Measurements from ENCODE around the gene ENOX1.

Gene ENOX1

DNA sequence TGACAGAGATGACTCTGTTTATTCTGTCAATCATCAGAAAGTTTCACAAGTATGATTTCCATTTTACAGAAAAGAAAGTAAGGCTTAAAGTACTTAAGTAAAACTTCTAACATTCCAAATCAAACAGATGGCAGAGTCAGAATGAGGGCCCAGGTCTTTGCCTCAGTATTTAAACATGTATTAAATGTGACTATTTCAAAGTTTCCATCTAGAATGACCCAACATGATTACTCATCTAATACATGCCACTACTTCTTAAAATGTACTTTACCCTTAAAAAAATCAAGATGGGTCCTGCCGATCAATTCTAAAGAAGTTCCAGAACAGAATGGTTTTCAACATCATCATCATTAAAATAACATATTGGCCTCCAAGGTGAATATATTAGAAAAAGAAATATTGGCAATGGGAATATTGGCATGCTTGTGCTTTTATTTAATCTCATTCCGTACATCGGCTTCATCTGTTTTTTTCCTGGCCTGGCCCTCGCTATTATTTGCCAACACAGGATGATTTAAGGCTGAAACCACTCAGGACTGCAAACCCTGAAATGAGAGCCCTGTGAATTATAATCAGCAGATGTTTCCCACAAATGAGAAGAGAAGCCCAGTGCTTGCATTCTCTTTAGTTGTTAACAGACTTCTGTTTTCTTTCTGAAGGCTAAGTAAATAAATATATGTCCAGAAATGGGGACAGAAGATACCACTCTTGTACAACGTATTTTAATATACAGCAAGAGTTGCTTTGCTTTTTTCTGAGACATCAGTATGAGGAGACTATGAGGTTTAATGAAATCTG, 423.4 kb downstream of the ENOX1 start:
- H3K18ac ChIP-seq (ENCODE audit: low read length) = no peak overlapping the region
- no peaks in the 10 kb centered on the region for H3K4me1 ChIP-seq (ENCODE audit: control insufficient read depth, low read depth, low read length)
- H2AK5ac ChIP-seq (ENCODE audit: low read length) = no peak overlapping the region
- no peaks in the 10 kb centered on the region for H3K79me2 ChIP-seq (ENCODE audit: control insufficient read depth, insufficient read depth, low read length)
- H3K79me1 ChIP-seq (ENCODE audit: low read length) = no peaks in the 10 kb centered on the region
- H3K56ac ChIP-seq (ENCODE audit: low read length) = no peak overlapping the region
- H2BK120ac ChIP-seq (ENCODE audit: low read depth, low read length) = no peak overlapping the region
- no peak overlapping the region for H3K9ac ChIP-seq (ENCODE audit: low read length)
- no peak for DNase-seq
- H3K36me3 ChIP-seq (ENCODE audit: control insufficient read depth, insufficient read depth, low read length) = no peaks in the 10 kb centered on the region
- H3K27me3 ChIP-seq (ENCODE audit: insufficient read depth, low read length, poor library complexity) = no peaks in the 10 kb centered on the region
- no peak overlapping the region for H3K23ac ChIP-seq (ENCODE audit: low read length)
- no peak overlapping the region for H3K4me3 ChIP-seq (ENCODE audit: low read length)
- no peak overlapping the region for H4K5ac ChIP-seq (ENCODE audit: low read length)
- H3K27ac ChIP-seq (ENCODE audit: low read depth, low read length) = no peak overlapping the region
- H3K4ac ChIP-seq (ENCODE audit: low read depth, low read length) = no peak overlapping the region
- no peak overlapping the region for H3K4me2 ChIP-seq (ENCODE audit: low read length)
- no peak overlapping the region for H4K8ac ChIP-seq (ENCODE audit: low read depth, low read length)
- WGBS (ENCODE audit: extremely low coverage, insufficient coverage, low lambda C conversion rate) = no CpG with 5 or more reads among the region's 5 CpGs
- H2BK15ac ChIP-seq (replicated peaks; ENCODE audit: low read depth) = no peak overlapping the region
- no peak overlapping the region for H2BK5ac ChIP-seq (ENCODE audit: low read length)

DNA sequence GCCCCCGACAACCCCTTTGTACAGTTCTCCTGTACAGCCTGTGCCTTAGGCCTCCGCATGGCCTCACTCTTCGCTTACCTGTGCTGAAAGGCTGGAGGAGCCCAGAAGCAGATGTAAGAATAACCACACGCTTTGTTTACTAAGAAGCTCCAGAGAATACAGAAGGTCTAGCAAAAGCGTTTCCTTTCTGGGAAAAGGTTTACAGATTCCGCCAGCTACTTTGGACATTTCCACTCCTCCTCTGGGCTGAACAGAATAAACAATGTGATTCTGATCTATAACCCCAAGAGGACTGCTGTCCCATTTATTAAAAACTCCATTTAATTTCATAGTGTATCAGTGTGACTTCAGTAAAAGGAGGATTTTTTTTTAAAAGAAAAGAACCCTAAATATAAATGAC, 424.2 kb downstream of the ENOX1 start:
- Histone ChIP-seq H4K8ac (ENCODE audit: low read depth, low read length) (no peak overlapping the region), H3K27ac (ENCODE audit: low read depth, low read length) (no peak overlapping the region), H3K4me2 (ENCODE audit: low read length) (no peak overlapping the region), H4K5ac (ENCODE audit: low read length) (no peak overlapping the region), H2BK120ac (ENCODE audit: low read depth, low read length) (no peak overlapping the region), H3K4ac (ENCODE audit: low read depth, low read length) (no peak overlapping the region), H3K27me3 (ENCODE audit: insufficient read depth, low read length, poor library complexity) (no peaks in the 10 kb centered on the region), H3K79me2 (ENCODE audit: control insufficient read depth, insufficient read depth, low read length) (no peaks in the 10 kb centered on the region), H3K4me1 (ENCODE audit: control insufficient read depth, low read depth, low read length) (no peaks in the 10 kb centered on the region), H3K18ac (ENCODE audit: low read length) (no peak overlapping the region), H2BK5ac (ENCODE audit: low read length) (no peak overlapping the region), H3K79me1 (ENCODE audit: low read length) (no peaks in the 10 kb centered on the region), H3K4me3 (ENCODE audit: low read length) (no peak overlapping the region), H3K23ac (ENCODE audit: low read length) (no peak overlapping the region), H2BK15ac (replicated peaks; ENCODE audit: low read depth) (no peak overlapping the region), H3K9ac (ENCODE audit: low read length) (no peak overlapping the region), H3K36me3 (ENCODE audit: control insufficient read depth, insufficient read depth, low read length) (no peaks in the 10 kb centered on the region), H2AK5ac (ENCODE audit: low read length) (no peak overlapping the region), H3K56ac (ENCODE audit: low read length) (no peak overlapping the region)
- no peak for DNase-seq
- no CpG with 5 or more reads among the region's 6 CpGs for WGBS (ENCODE audit: extremely low coverage, insufficient coverage, low lambda C conversion rate)

DNA sequence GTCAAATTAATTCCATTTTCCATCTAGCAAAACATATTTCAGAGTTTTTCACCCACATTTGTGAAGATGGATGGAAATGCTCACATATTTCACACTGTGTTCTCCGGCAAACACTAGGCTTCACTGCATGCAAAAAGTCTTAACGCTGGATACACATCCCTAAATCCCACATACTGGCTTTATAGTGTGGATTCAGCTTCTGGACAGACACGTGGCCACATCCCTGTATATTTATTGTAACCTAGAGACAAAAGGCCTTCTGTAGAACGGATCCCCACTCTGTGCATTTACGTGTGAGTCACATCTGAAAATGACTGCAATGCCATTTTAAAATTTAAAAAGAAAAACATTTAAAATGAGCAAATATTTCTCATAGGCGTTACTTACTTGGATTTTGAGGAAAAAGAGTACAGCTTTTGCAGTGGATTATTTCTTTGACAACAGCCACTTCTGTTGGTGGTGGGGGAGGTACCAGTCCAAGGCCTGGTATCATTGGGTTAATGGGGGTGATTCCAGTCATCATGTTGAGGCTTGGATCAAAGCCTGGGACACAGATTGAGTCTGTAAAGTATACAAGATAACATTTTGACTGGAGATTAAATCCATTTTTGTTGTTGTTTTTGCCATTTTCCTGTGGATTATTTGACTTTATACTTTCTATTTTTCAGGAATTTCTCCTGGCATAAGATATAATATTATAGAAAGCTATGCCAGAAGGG, 425.7 kb downstream of the ENOX1 start:
- no peaks in the 10 kb centered on the region for H3K36me3 ChIP-seq (ENCODE audit: control insufficient read depth, insufficient read depth, low read length)
- WGBS (ENCODE audit: extremely low coverage, insufficient coverage, low lambda C conversion rate) = no CpG with 5 or more reads among the region's 6 CpGs

GRCh38 chr13:43360171-43360570, 426.6 kb downstream of the ENOX1 start:
- WGBS (ENCODE audit: extremely low coverage, insufficient coverage, low lambda C conversion rate) = no CpG with 5 or more reads among the region's 6 CpGs
- no peaks in the 10 kb centered on the region for H3K79me2 ChIP-seq (ENCODE audit: control insufficient read depth, insufficient read depth, low read length)
- H3K4ac ChIP-seq (ENCODE audit: low read depth, low read length) = no peak overlapping the region
- no peak overlapping the region for H3K27ac ChIP-seq (ENCODE audit: low read depth, low read length)
- no peak overlapping the region for H4K5ac ChIP-seq (ENCODE audit: low read length)
- no peak overlapping the region for H2BK120ac ChIP-seq (ENCODE audit: low read depth, low read length)
- no peak overlapping the region for H3K56ac ChIP-seq (ENCODE audit: low read length)
- no peaks in the 10 kb centered on the region for H3K79me1 ChIP-seq (ENCODE audit: low read length)
- no peaks in the 10 kb centered on the region for H3K27me3 ChIP-seq (ENCODE audit: insufficient read depth, low read length, poor library complexity)
- no peak overlapping the region for H4K8ac ChIP-seq (ENCODE audit: low read depth, low read length)
- H2BK15ac ChIP-seq (replicated peaks; ENCODE audit: low read depth) = no peak overlapping the region
- no peak overlapping the region for H2AK5ac ChIP-seq (ENCODE audit: low read length)
- H3K4me3 ChIP-seq (ENCODE audit: low read length) = no peak overlapping the region
- H3K36me3 ChIP-seq (ENCODE audit: control insufficient read depth, insufficient read depth, low read length) = no peaks in the 10 kb centered on the region
- no peak for DNase-seq
- H3K4me1 ChIP-seq (ENCODE audit: control insufficient read depth, low read depth, low read length) = peaks cover 2% of the 10 kb centered on the region
- H3K4me2 ChIP-seq (ENCODE audit: low read length) = no peak overlapping the region
- H3K23ac ChIP-seq (ENCODE audit: low read length) = no peak overlapping the region
- H3K9ac ChIP-seq (ENCODE audit: low read length) = no peak overlapping the region
- no peak overlapping the region for H3K18ac ChIP-seq (ENCODE audit: low read length)
- no peak overlapping the region for H2BK5ac ChIP-seq (ENCODE audit: low read length)

More for the DNA sequence above, 425.7 kb downstream of the ENOX1 start:
- H3K18ac ChIP-seq (ENCODE audit: low read length) = no peak overlapping the region
- no peaks in the 10 kb centered on the region for H3K79me2 ChIP-seq (ENCODE audit: control insufficient read depth, insufficient read depth, low read length)
- H2AK5ac ChIP-seq (ENCODE audit: low read length) = no peak overlapping the region
- DNase-seq = no peak
- no peaks in the 10 kb centered on the region for H3K79me1 ChIP-seq (ENCODE audit: low read length)
- H2BK120ac ChIP-seq (ENCODE audit: low read depth, low read length) = no peak overlapping the region
- H3K27me3 ChIP-seq (ENCODE audit: insufficient read depth, low read length, poor library complexity) = no peaks in the 10 kb centered on the region
- no peak overlapping the region for H3K4me2 ChIP-seq (ENCODE audit: low read length)
- no peak overlapping the region for H2BK5ac ChIP-seq (ENCODE audit: low read length)
- H3K56ac ChIP-seq (ENCODE audit: low read length) = no peak overlapping the region
- no peak overlapping the region for H3K9ac ChIP-seq (ENCODE audit: low read length)
- no peak overlapping the region for H4K8ac ChIP-seq (ENCODE audit: low read depth, low read length)
- no peak overlapping the region for H4K5ac ChIP-seq (ENCODE audit: low read length)
- H3K4ac ChIP-seq (ENCODE audit: low read depth, low read length) = no peak overlapping the region
- no peak overlapping the region for H3K4me3 ChIP-seq (ENCODE audit: low read length)
- no peak overlapping the region for H3K27ac ChIP-seq (ENCODE audit: low read depth, low read length)
- H3K23ac ChIP-seq (ENCODE audit: low read length) = no peak overlapping the region
- H2BK15ac ChIP-seq (replicated peaks; ENCODE audit: low read depth) = no peak overlapping the region
- peaks cover 2% of the 10 kb centered on the region for H3K4me1 ChIP-seq (ENCODE audit: control insufficient read depth, low read depth, low read length)

DNA sequence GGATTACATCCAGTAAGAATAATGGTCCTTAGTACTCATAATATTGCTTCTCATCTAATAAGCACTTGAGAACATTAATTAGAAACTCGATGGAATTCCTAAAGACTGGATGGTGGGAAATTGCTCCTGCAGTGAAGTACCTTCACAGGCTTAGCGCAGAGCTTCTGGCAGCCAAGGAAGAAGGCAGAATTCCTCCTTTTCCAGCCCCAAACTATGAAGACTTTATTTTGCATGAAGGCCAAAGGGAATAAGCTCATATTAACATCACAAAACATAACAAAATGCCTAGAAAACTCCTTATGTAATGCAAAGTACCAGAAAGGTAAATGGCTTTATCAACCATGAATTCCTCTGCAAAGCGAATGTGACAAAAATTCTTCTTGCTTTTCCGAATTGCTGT, 427.2 kb downstream of the ENOX1 start:
- H3K27me3 ChIP-seq (ENCODE audit: insufficient read depth, low read length, poor library complexity) = no peaks in the 10 kb centered on the region
- H3K79me2 ChIP-seq (ENCODE audit: control insufficient read depth, insufficient read depth, low read length) = no peaks in the 10 kb centered on the region
- H3K56ac ChIP-seq (ENCODE audit: low read length) = no peak overlapping the region
- no peak overlapping the region for H3K4me3 ChIP-seq (ENCODE audit: low read length)
- no peak overlapping the region for H3K27ac ChIP-seq (ENCODE audit: low read depth, low read length)
- no peak overlapping the region for H3K18ac ChIP-seq (ENCODE audit: low read length)
- peaks cover 2% of the 10 kb centered on the region for H3K4me1 ChIP-seq (ENCODE audit: control insufficient read depth, low read depth, low read length)
- no peak overlapping the region for H4K8ac ChIP-seq (ENCODE audit: low read depth, low read length)
- H4K5ac ChIP-seq (ENCODE audit: low read length) = no peak overlapping the region
- H3K4me2 ChIP-seq (ENCODE audit: low read length) = no peak overlapping the region
- H3K9ac ChIP-seq (ENCODE audit: low read length) = no peak overlapping the region
- H2BK120ac ChIP-seq (ENCODE audit: low read depth, low read length) = no peak overlapping the region
- H3K79me1 ChIP-seq (ENCODE audit: low read length) = no peaks in the 10 kb centered on the region
- H2BK5ac ChIP-seq (ENCODE audit: low read length) = no peak overlapping the region
- H3K36me3 ChIP-seq (ENCODE audit: control insufficient read depth, insufficient read depth, low read length) = no peaks in the 10 kb centered on the region
- no peak for DNase-seq
- H2AK5ac ChIP-seq (ENCODE audit: low read length) = no peak overlapping the region
- H3K23ac ChIP-seq (ENCODE audit: low read length) = no peak overlapping the region
- H3K4ac ChIP-seq (ENCODE audit: low read depth, low read length) = no peak overlapping the region
- no CpG with 5 or more reads among the region's 4 CpGs for WGBS (ENCODE audit: extremely low coverage, insufficient coverage, low lambda C conversion rate)
- H2BK15ac ChIP-seq (replicated peaks; ENCODE audit: low read depth) = no peak overlapping the region

Data from mesendoderm (in vitro differentiated cells).